ENCODE data around the gene MDC1.

The MDC1 gene

DNA sequence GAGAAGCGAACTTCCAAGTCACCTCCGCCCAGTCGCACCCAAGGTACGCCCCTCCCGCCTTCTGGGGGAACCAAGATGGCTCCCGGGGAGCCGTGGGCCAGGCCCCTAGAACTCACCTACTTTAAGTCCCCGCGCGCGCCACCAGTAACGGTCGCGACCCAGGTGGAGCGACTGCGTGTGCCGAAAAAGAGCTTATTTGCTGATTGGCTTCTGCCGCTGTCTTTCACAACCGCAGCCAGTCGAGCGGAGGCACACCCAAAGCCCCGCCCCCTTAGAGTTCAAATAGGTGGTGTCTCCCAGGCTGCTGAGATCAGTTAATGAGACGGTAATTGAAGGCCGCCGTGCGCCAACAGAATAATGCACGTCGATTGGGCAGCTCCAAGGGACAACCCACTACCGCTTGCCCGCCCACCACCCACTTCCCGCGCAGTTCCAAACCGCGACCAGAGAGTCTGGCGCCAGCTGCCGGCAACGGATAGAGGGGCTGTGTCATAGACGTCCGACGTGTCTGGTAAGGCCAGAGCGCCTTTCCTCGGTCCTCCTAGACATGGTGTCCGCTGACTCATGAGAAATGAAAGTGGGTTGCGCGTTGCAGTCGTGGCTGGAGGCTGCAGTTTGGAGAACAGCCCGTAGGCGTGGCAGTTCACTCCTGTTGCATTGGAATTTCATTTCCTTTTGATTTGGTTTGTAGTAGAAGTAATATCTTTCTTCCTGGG is at the start of gene MDC1 (continued):
- TF ChIP-seq ZBTB8A (tag by site-specific recombination; IDR thresholded peaks at IDR 0.05) (peak; percentile 79), IKZF3 (tag by site-specific recombination; IDR thresholded peaks at IDR 0.05) (peak; percentile 37; the same call in 1 of the 2 replicates), ZBTB10 (tag by site-specific recombination; IDR thresholded peaks at IDR 0.05) (peak; percentile 99), ZNF510 (tag by site-specific recombination; IDR thresholded peaks at IDR 0.05; ENCODE audit: insufficient replicate concordance) (no peak), ZNF837 (tag by site-specific recombination; IDR thresholded peaks at IDR 0.05) (no peak), ZFHX2 (tag by site-specific recombination; conservative IDR thresholded peaks at IDR 0.05) (peak; percentile 92), ZNF76 (tag by site-specific recombination; IDR thresholded peaks at IDR 0.05; ENCODE audit: borderline replicate concordance, low read depth) (peak; percentile 79), PRDM2 (tag by site-specific recombination; IDR thresholded peaks at IDR 0.05; ENCODE audit: borderline replicate concordance) (no peak), SETDB1 (IDR thresholded peaks at IDR 0.05; ENCODE audit: insufficient read length, low read length) (no peak), ZNF148 (tag by site-specific recombination; IDR thresholded peaks at IDR 0.05; ENCODE audit: borderline replicate concordance) (no peak), PRDM10 (tag by site-specific recombination; IDR thresholded peaks at IDR 0.05) (peak; percentile 92), ZNF777 (tag by site-specific recombination; IDR thresholded peaks at IDR 0.05; ENCODE audit: borderline replicate concordance) (peak; percentile 60; the same call in 1 of the 2 replicates), ZFP69B (tag by site-specific recombination; IDR thresholded peaks at IDR 0.05) (no peak; the same call in none of the 2 replicates), ZNF302 (tag by site-specific recombination; IDR thresholded peaks at IDR 0.05; ENCODE audit: low read depth) (no peak), MZF1 (tag by site-specific recombination; IDR thresholded peaks at IDR 0.05; ENCODE audit: borderline replicate concordance) (no peak), ZNF184 (tag by site-specific recombination; IDR thresholded peaks at IDR 0.05) (peak; percentile 52; the same call in 1 of the 2 replicates), KLF10 (tag by site-specific recombination; IDR thresholded peaks at IDR 0.05) (peak; percentile 92), REPIN1 (tag by site-specific recombination; IDR thresholded peaks at IDR 0.05; ENCODE audit: low read depth) (peak; percentile 28; the same call in 1 of the 2 replicates)
- TF ChIP-seq, protein P1, sequence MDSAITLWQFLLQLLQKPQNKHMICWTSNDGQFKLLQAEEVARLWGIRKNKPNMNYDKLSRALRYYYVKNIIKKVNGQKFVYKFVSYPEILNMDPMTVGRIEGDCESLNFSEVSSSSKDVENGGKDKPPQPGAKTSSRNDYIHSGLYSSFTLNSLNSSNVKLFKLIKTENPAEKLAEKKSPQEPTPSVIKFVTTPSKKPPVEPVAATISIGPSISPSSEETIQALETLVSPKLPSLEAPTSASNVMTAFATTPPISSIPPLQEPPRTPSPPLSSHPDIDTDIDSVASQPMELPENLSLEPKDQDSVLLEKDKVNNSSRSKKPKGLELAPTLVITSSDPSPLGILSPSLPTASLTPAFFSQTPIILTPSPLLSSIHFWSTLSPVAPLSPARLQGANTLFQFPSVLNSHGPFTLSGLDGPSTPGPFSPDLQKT (IDR thresholded peaks at IDR 0.05; ENCODE audit: borderline replicate concordance, low read depth, low read length) = no peak
- TF ChIP-seq, protein P2, sequence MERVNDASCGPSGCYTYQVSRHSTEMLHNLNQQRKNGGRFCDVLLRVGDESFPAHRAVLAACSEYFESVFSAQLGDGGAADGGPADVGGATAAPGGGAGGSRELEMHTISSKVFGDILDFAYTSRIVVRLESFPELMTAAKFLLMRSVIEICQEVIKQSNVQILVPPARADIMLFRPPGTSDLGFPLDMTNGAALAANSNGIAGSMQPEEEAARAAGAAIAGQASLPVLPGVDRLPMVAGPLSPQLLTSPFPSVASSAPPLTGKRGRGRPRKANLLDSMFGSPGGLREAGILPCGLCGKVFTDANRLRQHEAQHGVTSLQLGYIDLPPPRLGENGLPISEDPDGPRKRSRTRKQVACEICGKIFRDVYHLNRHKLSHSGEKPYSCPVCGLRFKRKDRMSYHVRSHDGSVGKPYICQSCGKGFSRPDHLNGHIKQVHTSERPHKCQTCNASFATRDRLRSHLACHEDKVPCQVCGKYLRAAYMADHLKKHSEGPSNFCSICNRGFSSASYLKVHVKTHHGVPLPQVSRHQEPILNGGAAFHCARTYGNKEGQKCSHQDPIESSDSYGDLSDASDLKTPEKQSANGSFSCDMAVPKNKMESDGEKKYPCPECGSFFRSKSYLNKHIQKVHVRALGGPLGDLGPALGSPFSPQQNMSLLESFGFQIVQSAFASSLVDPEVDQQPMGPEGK (tag by site-specific recombination; IDR thresholded peaks at IDR 0.05) = peak; percentile 96
